Parathyroid adenoma (tissue), 2 donors: Measurements from ENCODE around the gene PITX1.
"Not testable (repeated sequence)": the region's sequence is repeated elsewhere in the genome, so short reads cannot be mapped to it uniquely, and the experiment has no call there.

Experiments used
- H2AFZ ChIP-seq: fragments of 300-600 bp; sonication (generic); one replicate; pipeline ENCODE4 v1.7.0; 2017; ENCODE audit warnings: antibody characterized with exemption, mild to moderate bottlenecking
- H3K27ac ChIP-seq: fragments of 300-600 bp; sonication (generic); one replicate; pipeline ENCODE4 v1.7.0; 2017
- H3K27me3 ChIP-seq: fragments of 300-600 bp; sonication (generic); one replicate; pipeline ENCODE4 v1.7.0; 2017; ENCODE audit warnings: low read length; ENCODE audit not compliant: control insufficient read depth, insufficient read depth
- H3K36me3 ChIP-seq: fragments of 300-600 bp; sonication (generic); one replicate; pipeline ENCODE4 v1.7.0; 2017; ENCODE audit warnings: low read length; ENCODE audit not compliant: control insufficient read depth, insufficient read depth
- H3K4me1 ChIP-seq: fragments of 300-600 bp; sonication (generic); one replicate; pipeline ENCODE4 v1.7.0; 2017; ENCODE audit warnings: control low read depth
- H3K4me2 ChIP-seq: fragments of 300-600 bp; sonication (generic); one replicate; pipeline ENCODE4 v1.7.0; 2017; ENCODE audit warnings: low read length
- H3K4me3 ChIP-seq: fragments of 300-600 bp; sonication (generic); one replicate; pipeline ENCODE4 v1.7.0; 2017; ENCODE audit warnings: low read depth, low read length
- H3K79me2 ChIP-seq: fragments of 300-600 bp; sonication (generic); one replicate; pipeline ENCODE4 v1.7.0; 2017; ENCODE audit warnings: control low read depth
- H3K9ac ChIP-seq: fragments of 300-600 bp; sonication (generic); one replicate; pipeline ENCODE4 v1.7.0; 2017; ENCODE audit warnings: mild to moderate bottlenecking
- H3K9me3 ChIP-seq: fragments of 300-600 bp; sonication (generic); one replicate; pipeline ENCODE4 v1.7.0; 2017; ENCODE audit warnings: low read length; ENCODE audit not compliant: control insufficient read depth
- TF ChIP-seq, protein P1 (sequence below): fragments of 300-600 bp; sonication (generic); IDR thresholded peaks from one replicate; pipeline ENCODE4 v1.7.0; 2017; ENCODE audit warnings: antibody characterized with exemption, mild to moderate bottlenecking
- donor health status: primary hyperparathyroidism.

The PITX1 gene

DNA sequence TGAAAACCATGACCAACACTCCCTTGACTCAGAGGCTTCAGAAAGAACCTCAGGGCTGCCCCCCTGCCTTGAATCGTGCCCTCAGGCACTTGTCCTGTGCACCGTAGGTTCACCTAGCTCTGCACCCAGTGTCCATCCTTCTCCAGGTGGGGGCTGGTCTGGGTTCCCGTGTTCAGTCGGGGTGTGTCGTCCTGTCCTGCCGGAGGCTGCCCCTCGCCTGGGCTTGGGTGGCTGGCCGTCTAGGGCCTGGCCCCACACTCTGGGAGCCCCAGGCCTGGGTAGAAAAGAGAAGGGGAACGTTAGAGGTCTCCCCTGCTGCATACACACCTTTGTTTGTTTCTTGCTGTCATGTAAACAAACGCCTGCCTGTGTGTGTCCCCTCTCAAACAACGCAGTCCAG is 37.0 kb downstream of the PITX1 start:
- H3K79me2 ChIP-seq: no peaks in the 10 kb centered on the region
- no peak overlapping the region for H3K9ac ChIP-seq
- H3K4me3 ChIP-seq: no peak overlapping the region
- H3K36me3 ChIP-seq: no peaks in the 10 kb centered on the region
- TF ChIP-seq, protein P1, sequence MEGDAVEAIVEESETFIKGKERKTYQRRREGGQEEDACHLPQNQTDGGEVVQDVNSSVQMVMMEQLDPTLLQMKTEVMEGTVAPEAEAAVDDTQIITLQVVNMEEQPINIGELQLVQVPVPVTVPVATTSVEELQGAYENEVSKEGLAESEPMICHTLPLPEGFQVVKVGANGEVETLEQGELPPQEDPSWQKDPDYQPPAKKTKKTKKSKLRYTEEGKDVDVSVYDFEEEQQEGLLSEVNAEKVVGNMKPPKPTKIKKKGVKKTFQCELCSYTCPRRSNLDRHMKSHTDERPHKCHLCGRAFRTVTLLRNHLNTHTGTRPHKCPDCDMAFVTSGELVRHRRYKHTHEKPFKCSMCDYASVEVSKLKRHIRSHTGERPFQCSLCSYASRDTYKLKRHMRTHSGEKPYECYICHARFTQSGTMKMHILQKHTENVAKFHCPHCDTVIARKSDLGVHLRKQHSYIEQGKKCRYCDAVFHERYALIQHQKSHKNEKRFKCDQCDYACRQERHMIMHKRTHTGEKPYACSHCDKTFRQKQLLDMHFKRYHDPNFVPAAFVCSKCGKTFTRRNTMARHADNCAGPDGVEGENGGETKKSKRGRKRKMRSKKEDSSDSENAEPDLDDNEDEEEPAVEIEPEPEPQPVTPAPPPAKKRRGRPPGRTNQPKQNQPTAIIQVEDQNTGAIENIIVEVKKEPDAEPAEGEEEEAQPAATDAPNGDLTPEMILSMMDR: no peak
- H3K27ac ChIP-seq: no peak overlapping the region
- no peaks in the 10 kb centered on the region for H3K27me3 ChIP-seq
- no peaks in the 10 kb centered on the region for H3K9me3 ChIP-seq
- H3K4me2 ChIP-seq: no peak overlapping the region
- no peak overlapping the region for H2AFZ ChIP-seq
- no peaks in the 10 kb centered on the region for H3K4me1 ChIP-seq

DNA sequence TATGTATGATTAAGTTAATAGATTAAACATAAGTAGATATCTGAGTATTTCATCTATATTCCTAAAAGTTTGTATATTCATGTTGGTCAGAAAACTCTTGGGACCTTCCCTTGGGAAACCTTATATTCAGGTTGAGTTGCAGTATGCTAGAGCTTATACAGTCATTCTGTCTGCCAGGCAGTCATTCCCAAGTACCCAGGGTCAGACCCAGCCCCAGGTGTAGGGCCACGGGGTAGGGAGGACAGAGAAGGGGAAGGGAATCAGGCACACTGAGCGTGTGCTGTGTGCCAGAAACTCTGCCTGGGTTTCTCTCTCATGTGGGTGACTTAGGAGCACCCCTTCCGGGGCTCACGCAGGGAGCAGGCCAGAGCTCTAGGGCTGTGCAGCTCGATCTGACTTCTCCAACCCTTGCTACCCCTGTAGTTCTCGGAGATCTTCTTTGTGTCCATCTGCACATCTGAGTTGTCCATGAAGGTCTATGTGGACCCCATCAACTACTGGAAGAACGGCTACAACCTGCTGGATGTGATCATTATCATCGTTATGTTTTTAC is 38.1 kb downstream of the PITX1 start:
- no peak overlapping the region for H2AFZ ChIP-seq
- TF ChIP-seq, protein P1: no peak

DNA sequence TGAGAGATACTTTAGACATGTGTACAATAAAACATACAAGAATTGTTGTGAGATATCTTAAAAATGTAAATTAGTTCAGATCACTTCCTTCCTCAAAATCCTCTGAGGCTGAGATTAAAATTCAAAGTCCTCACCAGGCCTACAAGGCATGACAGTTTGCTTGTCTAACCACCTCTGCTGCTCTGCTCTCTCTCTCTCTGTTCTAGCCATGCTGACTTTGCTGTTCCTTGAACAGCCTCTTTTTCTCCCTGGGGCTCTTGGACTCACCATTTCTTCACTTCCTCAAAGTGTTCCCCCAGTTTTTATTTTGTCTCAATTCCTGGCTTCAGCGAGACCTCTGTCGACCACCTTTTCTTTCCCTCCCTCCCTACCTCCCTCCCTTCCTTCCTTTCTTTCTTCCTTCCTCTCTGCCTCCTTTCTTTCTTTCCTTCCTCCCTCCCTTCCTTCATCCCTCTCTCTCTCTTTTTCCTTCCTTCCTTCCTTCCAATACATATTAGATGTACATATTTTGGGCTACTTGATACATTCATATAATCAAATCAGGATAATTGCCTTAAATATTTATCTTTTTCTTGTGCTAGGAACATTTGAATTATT is 39.4 kb downstream of the PITX1 start:
- no peaks in the 10 kb centered on the region for H3K36me3 ChIP-seq
- TF ChIP-seq, protein P1: no peak
- no peaks in the 10 kb centered on the region for H3K79me2 ChIP-seq
- H3K27me3 ChIP-seq: no peaks in the 10 kb centered on the region
- no peak overlapping the region for H3K9ac ChIP-seq
- no peak overlapping the region for H2AFZ ChIP-seq
- H3K9me3 ChIP-seq: no peaks in the 10 kb centered on the region
- no peaks in the 10 kb centered on the region for H3K4me1 ChIP-seq
- H3K4me3 ChIP-seq: no peak overlapping the region
- H3K4me2 ChIP-seq: no peak overlapping the region
- no peak overlapping the region for H3K27ac ChIP-seq

More for the DNA sequence above, 38.1 kb downstream of the PITX1 start:
- no peaks in the 10 kb centered on the region for H3K79me2 ChIP-seq
- no peaks in the 10 kb centered on the region for H3K9me3 ChIP-seq
- no peak overlapping the region for H3K4me2 ChIP-seq
- no peaks in the 10 kb centered on the region for H3K27me3 ChIP-seq
- no peak overlapping the region for H3K9ac ChIP-seq
- H3K36me3 ChIP-seq: no peaks in the 10 kb centered on the region
- H3K27ac ChIP-seq: no peak overlapping the region
- H3K4me1 ChIP-seq: no peaks in the 10 kb centered on the region
- H3K4me3 ChIP-seq: no peak overlapping the region

DNA sequence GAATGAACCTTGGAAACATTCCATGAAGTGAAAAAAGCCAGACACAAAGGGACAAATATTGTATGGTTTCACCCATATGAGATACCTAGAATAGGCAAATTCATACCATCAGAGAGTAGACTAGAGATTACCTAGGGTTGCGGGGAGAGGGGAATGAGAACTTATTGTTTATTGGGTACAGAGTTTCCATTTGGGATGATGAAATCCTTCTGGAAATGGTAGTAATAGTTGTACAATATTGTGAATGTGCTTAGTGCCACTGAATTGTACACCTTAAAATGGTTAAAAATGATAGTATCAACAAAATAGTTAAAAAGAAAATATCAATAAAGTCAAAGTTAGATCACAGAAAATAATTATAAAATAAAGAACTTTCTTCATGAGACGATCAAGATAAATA is 40.9 kb downstream of the PITX1 start:
- no peaks in the 10 kb centered on the region for H3K9me3 ChIP-seq
- no peak overlapping the region for H3K9ac ChIP-seq
- no peak overlapping the region for H3K27ac ChIP-seq
- no peaks in the 10 kb centered on the region for H3K4me1 ChIP-seq
- no peaks in the 10 kb centered on the region for H3K27me3 ChIP-seq
- TF ChIP-seq, protein P1: no peak
- no peak overlapping the region for H2AFZ ChIP-seq
- no peak overlapping the region for H3K4me3 ChIP-seq
- H3K36me3 ChIP-seq: no peaks in the 10 kb centered on the region
- H3K79me2 ChIP-seq: no peaks in the 10 kb centered on the region
- no peak overlapping the region for H3K4me2 ChIP-seq

DNA sequence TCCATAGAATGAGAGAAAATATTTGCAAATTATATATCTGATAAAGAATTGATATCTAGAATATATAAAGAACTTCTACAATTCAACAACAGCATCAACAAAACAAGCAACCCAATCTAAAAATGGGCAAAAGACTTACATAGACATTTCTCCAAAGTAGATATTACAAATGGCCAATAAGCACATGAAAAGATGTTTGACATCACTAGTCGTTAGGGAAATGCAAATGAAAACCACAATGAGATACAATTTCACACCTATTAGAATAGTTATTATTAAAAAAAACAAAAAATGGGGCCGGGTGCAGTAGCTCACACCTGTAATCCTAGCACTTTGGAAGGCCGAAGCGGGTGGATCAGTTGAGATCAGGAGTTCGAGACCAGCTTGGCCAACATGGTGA is 41.9 kb downstream of the PITX1 start:
- no peaks in the 10 kb centered on the region for H3K27me3 ChIP-seq
- H3K27ac ChIP-seq: no peak overlapping the region
- TF ChIP-seq, protein P1: no peak
- H3K4me2 ChIP-seq: no peak overlapping the region
- no peaks in the 10 kb centered on the region for H3K9me3 ChIP-seq
- H3K4me3 ChIP-seq: no peak overlapping the region
- H3K79me2 ChIP-seq: no peaks in the 10 kb centered on the region
- H2AFZ ChIP-seq: no peak overlapping the region
- no peaks in the 10 kb centered on the region for H3K4me1 ChIP-seq
- H3K36me3 ChIP-seq: no peaks in the 10 kb centered on the region
- H3K9ac ChIP-seq: no peak overlapping the region

DNA sequence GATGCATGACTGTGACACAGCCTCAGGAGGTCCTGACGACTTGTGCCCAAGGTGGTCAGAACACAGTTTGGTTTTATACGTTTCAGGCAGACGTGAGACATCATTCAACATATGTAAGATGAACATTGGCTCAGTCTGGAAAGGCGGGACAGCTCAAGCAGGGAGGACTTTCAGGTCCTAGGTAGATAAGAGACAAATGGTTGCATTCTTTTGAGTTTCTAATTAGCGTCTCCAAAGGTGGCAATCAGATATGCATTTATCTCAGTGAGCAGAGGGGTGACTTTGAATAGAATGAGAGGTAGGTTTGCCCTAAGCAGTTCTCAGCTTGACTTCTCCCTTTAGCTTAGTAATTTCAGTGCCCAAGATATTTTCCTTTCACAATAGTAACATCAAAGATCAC is 43.8 kb downstream of the PITX1 start:
- H3K4me2 ChIP-seq, H3K79me2 ChIP-seq, H3K4me3 ChIP-seq, H3K27me3 ChIP-seq, H3K9ac ChIP-seq, H3K4me1 ChIP-seq, H3K9me3 ChIP-seq, H3K36me3 ChIP-seq, H3K27ac ChIP-seq, H2AFZ ChIP-seq: not testable (repeated sequence)
